H1 (cell line): ENCODE results near the gene SSUH2. TPM values are rescaled to one million over a fixed set of nuclear protein-coding genes. Genes with fewer than 3 reads are reported as not detected.

ENCODE experiments used
- CTCF ChIA-PET: fragments of 300-600 bp; sonication (Branson Sonifier 250); formaldehyde crosslinking; loops from one replicate; lab custom pipeline; 2021; ENCODE audit not compliant: partially characterized antibody; lab: Charles Lee
- POLR2A ChIA-PET: fragments of 300-600 bp; sonication (Branson Sonifier 250); formaldehyde crosslinking; loops from one replicate; lab custom pipeline; 2021; ENCODE audit warnings: inconsistent platforms; ENCODE audit not compliant: partially characterized antibody; lab: Charles Lee
- DNase-seq, 2 experiments: peaks; one replicate each; pipeline versions ENCODE4 v3.0.0 to v3.0.0-alpha.2; 2010 to 2022; ENCODE audit warnings: low spot score in 2 of 2, low read depth in 1 of 2, mixed read lengths in 1 of 2
- FAIRE-seq: peaks from 2 replicates; lab custom pipeline; 2011; peaks lifted over from hg19 to GRCh38; lab: Jason Lieb, UNC
- H2AFZ ChIP-seq: 2 replicates; pipeline ENCODE4 v1.8.1; 2012; ENCODE audit warnings: low read length, inconsistent platforms
- H2AK5ac ChIP-seq: 2 replicates; pipeline ENCODE4 v1.6.1; 2013; ENCODE audit warnings: low read depth, low read length
- H2BK120ac ChIP-seq: replicated peaks from 2 replicates; pipeline ENCODE3; 2013; ENCODE audit warnings: low read depth, low read length, inconsistent platforms
- H2BK12ac ChIP-seq: 2 replicates; pipeline ENCODE4 v1.6.1; 2013; ENCODE audit warnings: low read depth, low read length
- H2BK15ac ChIP-seq: 2 replicates; pipeline ENCODE4 v1.6.1; 2013; ENCODE audit warnings: low read length
- H2BK20ac ChIP-seq: 2 replicates; pipeline ENCODE4 v1.6.1; 2013; ENCODE audit warnings: low read length
- H2BK5ac ChIP-seq: 2 replicates; pipeline ENCODE4 v1.6.1; 2013; ENCODE audit warnings: low read depth, low read length
- H3K14ac ChIP-seq: 2 replicates; pipeline ENCODE4 v1.6.1; 2013; ENCODE audit warnings: inconsistent platforms; ENCODE audit not compliant: insufficient read length
- H3K18ac ChIP-seq: 2 replicates; pipeline ENCODE4 v1.6.1; 2013; ENCODE audit warnings: low read length; ENCODE audit errors: extremely low read depth
- H3K23ac ChIP-seq: 2 replicates; pipeline ENCODE4 v1.6.1; 2013; ENCODE audit warnings: inconsistent platforms; ENCODE audit not compliant: insufficient read length
- H3K23me2 ChIP-seq: 2 replicates; pipeline ENCODE4 v1.6.1; 2013; ENCODE audit warnings: low read depth, low read length
- H3K27ac ChIP-seq: 2 replicates; pipeline ENCODE4 v1.6.1; 2011; ENCODE audit warnings: low read depth, low read length, inconsistent platforms
- H3K27me3 ChIP-seq, 4 experiments: replicated peaks in 1 of 4; 1 replicate in 1 of 4; 2 replicates in 3 of 4; pipeline versions ENCODE4 v1.6.1 to v1.8.1; 2011 to 2013; ENCODE audit warnings: low read length in 3 of 4, mild to moderate bottlenecking in 3 of 4, inconsistent platforms in 2 of 4, mixed read lengths in 2 of 4, moderate library complexity in 1 of 4; ENCODE audit not compliant: control insufficient read depth in 3 of 4, insufficient read depth in 3 of 4; ENCODE audit errors: extremely low read depth in 1 of 4
- H3K36me3 ChIP-seq, 4 experiments: 2 replicates each; pipeline versions ENCODE4 v1.6.1 to v1.8.1; 2011 to 2013; ENCODE audit warnings: mild to moderate bottlenecking in 4 of 4, low read length in 3 of 4, moderate library complexity in 2 of 4, control low read depth in 1 of 4, inconsistent platforms in 1 of 4; ENCODE audit not compliant: insufficient read depth in 4 of 4, control insufficient read depth in 2 of 4
- H3K4ac ChIP-seq: replicated peaks from 2 replicates; pipeline ENCODE3; 2013; ENCODE audit warnings: low read length, low read depth, mixed read lengths, inconsistent platforms; ENCODE audit not compliant: insufficient read length
- H3K4me1 ChIP-seq, 4 experiments: replicated peaks in 1 of 4; 1 replicate in 1 of 4; 2 replicates in 3 of 4; pipeline versions ENCODE4 v1.6.1 to v1.8.1; 2011 to 2013; ENCODE audit warnings: low read length in 3 of 4, inconsistent platforms in 2 of 4, mixed read lengths in 1 of 4; ENCODE audit not compliant: insufficient read depth in 4 of 4, control insufficient read depth in 3 of 4
- H3K4me2 ChIP-seq, 2 experiments: 2 replicates each; pipeline versions ENCODE4 v1.6.1 to v1.8.1; 2011 to 2013; ENCODE audit warnings: low read depth in 2 of 2, low read length in 2 of 2, control low read depth in 1 of 2, inconsistent platforms in 1 of 2, mild to moderate bottlenecking in 1 of 2; ENCODE audit not compliant: insufficient read depth in 1 of 2
- H3K4me3 ChIP-seq, 4 experiments: fragments of 200-600, 300-600 bp in 1 of 4; sonication (generic), shearing (Covaris generic), sonication (Bioruptor Twin) in 1 of 4; 2 replicates each; pipeline versions ENCODE4 v1.5.1 to v1.8.1; 2011 to 2016; ENCODE audit warnings: low read length in 4 of 4, low read depth in 3 of 4, control low read depth in 2 of 4, inconsistent platforms in 2 of 4, mild to moderate bottlenecking in 2 of 4, mixed read lengths in 1 of 4, moderate library complexity in 1 of 4; ENCODE audit not compliant: insufficient read depth in 2 of 4; ENCODE audit errors: extremely low read depth in 1 of 4
- H3K56ac ChIP-seq: replicated peaks from 2 replicates; pipeline ENCODE3; 2013; ENCODE audit warnings: low read depth, mild to moderate bottlenecking, mixed read lengths, low read length, inconsistent platforms; ENCODE audit not compliant: insufficient read length
- H3K79me1 ChIP-seq: 2 replicates; pipeline ENCODE4 v1.6.1; 2013; ENCODE audit warnings: low read depth, low read length, control low read depth
- H3K79me2 ChIP-seq, 2 experiments: 2 replicates each; pipeline versions ENCODE4 v1.6.1 to v1.8.1; 2012 to 2013; ENCODE audit warnings: low read length in 2 of 2, mild to moderate bottlenecking in 2 of 2, inconsistent platforms in 1 of 2; ENCODE audit not compliant: insufficient read depth in 2 of 2, control insufficient read depth in 1 of 2
- H3K9ac ChIP-seq, 4 experiments: replicated peaks in 1 of 4; 1 replicate in 1 of 4; 2 replicates in 3 of 4; pipeline versions ENCODE4 v1.6.1 to v1.8.1; 2011 to 2013; ENCODE audit warnings: low read depth in 3 of 4, low read length in 3 of 4, control low read depth in 2 of 4, mild to moderate bottlenecking in 2 of 4, moderate library complexity in 2 of 4, inconsistent platforms in 1 of 4; ENCODE audit errors: extremely low read depth in 1 of 4
- H3K9me3 ChIP-seq, 2 experiments: 2 replicates each; pipeline versions ENCODE4 v1.6.1 to v1.8.1; 2012 to 2013; ENCODE audit warnings: mild to moderate bottlenecking in 2 of 2, moderate library complexity in 2 of 2, control low read depth in 1 of 2, inconsistent platforms in 1 of 2, low read depth in 1 of 2, low read length in 1 of 2, mixed read lengths in 1 of 2; ENCODE audit not compliant: insufficient read depth in 2 of 2
- H4K20me1 ChIP-seq, 2 experiments: replicated peaks in 1 of 2; 2 replicates each; pipeline versions ENCODE3 to v1.8.1; 2011 to 2013; ENCODE audit warnings: inconsistent platforms in 2 of 2, low read length in 2 of 2, mild to moderate bottlenecking in 1 of 2; ENCODE audit not compliant: insufficient read depth in 2 of 2, control insufficient read depth in 1 of 2
- H4K5ac ChIP-seq: 2 replicates; pipeline ENCODE4 v1.6.1; 2013; ENCODE audit warnings: low read length, low read depth, mixed read lengths, inconsistent platforms; ENCODE audit not compliant: insufficient read length
- H4K8ac ChIP-seq: 2 replicates; pipeline ENCODE4 v1.8.0; 2013; ENCODE audit warnings: mild to moderate bottlenecking, moderate library complexity, low read length, inconsistent platforms; ENCODE audit not compliant: insufficient read depth; ENCODE audit errors: extremely low read depth
- H4K91ac ChIP-seq: replicated peaks from 2 replicates; pipeline ENCODE3; 2013; ENCODE audit warnings: low read length, mixed read lengths, inconsistent platforms; ENCODE audit not compliant: insufficient read length
- BCL11A ChIP-seq, 2 experiments: IDR thresholded peaks; one replicate each; pipeline ENCODE4 v1.6.1; 2011; ENCODE audit warnings: low read depth in 2 of 2, low read length in 2 of 2, mild to moderate bottlenecking in 2 of 2
- EZH2 ChIP-seq: fragments of 200-600 bp; sonication (generic); IDR thresholded peaks from 2 replicates; pipeline ENCODE4 v1.7.1; 2012; ENCODE audit warnings: low read depth, mild to moderate bottlenecking, moderate library complexity, low read length, inconsistent platforms; ENCODE audit not compliant: severe bottlenecking
- GABPA ChIP-seq: IDR thresholded peaks from 2 replicates; pipeline ENCODE4 v1.6.1; 2011; ENCODE audit warnings: mild to moderate bottlenecking, low read length, moderate library complexity, borderline replicate concordance; ENCODE audit not compliant: insufficient read depth
- GTF2F1 ChIP-seq: IDR thresholded peaks from 2 replicates; pipeline ENCODE4 v1.6.1; 2012; ENCODE audit warnings: low read depth, low read length, improper control_type of control experiment, borderline replicate concordance
- HDAC2 ChIP-seq, 2 experiments: fragments of 300-600 bp in 1 of 2; sonication (generic) in 1 of 2; IDR thresholded peaks; 2 replicates each; pipeline ENCODE4 v1.6.1; 2011 to 2012; ENCODE audit warnings: low read depth in 2 of 2, low read length in 2 of 2, mild to moderate bottlenecking in 2 of 2, moderate library complexity in 2 of 2, borderline replicate concordance in 1 of 2, inconsistent platforms in 1 of 2
- JUND ChIP-seq: IDR thresholded peaks from 2 replicates; pipeline ENCODE4 v1.6.1; 2011; ENCODE audit warnings: mild to moderate bottlenecking, improper control_type of control experiment, low read length
- NANOG ChIP-seq: IDR thresholded peaks from 2 replicates; pipeline ENCODE4 v1.6.1; 2011; ENCODE audit warnings: low read length, low read depth, mild to moderate bottlenecking, inconsistent platforms; ENCODE audit not compliant: insufficient read depth, poor library complexity, severe bottlenecking
- NRF1 ChIP-seq: IDR thresholded peaks from 2 replicates; pipeline ENCODE4 v1.6.1; 2011; ENCODE audit warnings: mild to moderate bottlenecking, low read depth, low read length, improper control_type of control experiment
- POLR2A ChIP-seq, 2 experiments: IDR thresholded peaks; 1 replicate in 1 of 2; 2 replicates in 1 of 2; pipeline ENCODE4 v1.6.1; 2011; ENCODE audit warnings: low read depth in 2 of 2, low read length in 2 of 2, mild to moderate bottlenecking in 2 of 2; ENCODE audit errors: control extremely low read depth in 1 of 2
- RAD21 ChIP-seq, 2 experiments: IDR thresholded peaks in 1 of 2; conservative IDR thresholded peaks in 1 of 2; 2 replicates each; pipeline ENCODE4 v1.6.1; 2011; ENCODE audit warnings: low read depth in 2 of 2, low read length in 2 of 2, improper control_type of control experiment in 1 of 2, inconsistent platforms in 1 of 2, mild to moderate bottlenecking in 1 of 2, moderate library complexity in 1 of 2
- RNF2 ChIP-seq: fragments of 200-900, 300-1000 bp; sonication (generic); IDR thresholded peaks from 2 replicates; pipeline ENCODE4 v1.7.1; 2016; ENCODE audit warnings: borderline replicate concordance, low read depth, mild to moderate bottlenecking, antibody characterized with exemption, low read length; ENCODE audit not compliant: poor library complexity, severe bottlenecking; ENCODE audit errors: missing control alignments
- SIX5 ChIP-seq: IDR thresholded peaks from 2 replicates; pipeline ENCODE4 v1.6.1; 2011; ENCODE audit warnings: mild to moderate bottlenecking, low read depth, low read length
- SP2 ChIP-seq: IDR thresholded peaks from 2 replicates; pipeline ENCODE4 v1.6.1; 2012; ENCODE audit warnings: mild to moderate bottlenecking, low read length, inconsistent platforms
- TBP ChIP-seq: IDR thresholded peaks from 2 replicates; pipeline ENCODE4 v1.6.1; 2011; ENCODE audit warnings: low read depth, low read length, improper control_type of control experiment
- WGBS, 2 experiments: shearing (Covaris generic) in 1 of 2; methylation state at CpG; one replicate each; pipeline versions ENCODE4 v1.1.6 to v1.1.7; 2013 to 2015; ENCODE audit warnings: low lambda C conversion rate in 2 of 2, mixed read lengths in 2 of 2, inconsistent platforms in 1 of 2, low coverage in 1 of 2, missing lambda C conversion rate in 1 of 2; ENCODE audit not compliant: insufficient replicate concordance in 2 of 2, insufficient coverage in 1 of 2, insufficient read length in 1 of 2; ENCODE audit errors: extremely low coverage in 1 of 2, missing lambda C conversion rate in 1 of 2; 5-methylcytosine and 5-hydroxymethylcytosine counted together
- polyA plus RNA-seq, 7 experiments: library from polyadenylated mRNA; depleted of rRNA in 3 of 7; stranded (reverse) in 5 of 7; unstranded in 2 of 7; fragments of >200 nt in 5 of 7; fragments of 200-250 nt in 2 of 7; gene quantifications; 1 replicate in 5 of 7; 2 replicates in 1 of 7; 4 replicates in 1 of 7; pipeline versions ENCODE4 v1.2.1 to v1.2.3, GENCODE V29; 2011 to 2013; ENCODE audit warnings: missing spikeins in 2 of 7, mixed read lengths in 2 of 7
- total RNA-seq: library from RNA; stranded (reverse); fragmentation: NEBNext Ultra II Directional; extraction: Animal tissue kit (Norgen Biotek cat#: 25700); gene quantifications from 2 replicates; pipeline ENCODE4 v1.2.1, GENCODE V29; 2021

The SSUH2 gene
- total and polyA plus RNA-seq, 2 of the 8 experiments (the other 6 are each of a cell fraction or from before 2014, with no cell fraction given), result 0.62 to 0.69 TPM

DNA sequence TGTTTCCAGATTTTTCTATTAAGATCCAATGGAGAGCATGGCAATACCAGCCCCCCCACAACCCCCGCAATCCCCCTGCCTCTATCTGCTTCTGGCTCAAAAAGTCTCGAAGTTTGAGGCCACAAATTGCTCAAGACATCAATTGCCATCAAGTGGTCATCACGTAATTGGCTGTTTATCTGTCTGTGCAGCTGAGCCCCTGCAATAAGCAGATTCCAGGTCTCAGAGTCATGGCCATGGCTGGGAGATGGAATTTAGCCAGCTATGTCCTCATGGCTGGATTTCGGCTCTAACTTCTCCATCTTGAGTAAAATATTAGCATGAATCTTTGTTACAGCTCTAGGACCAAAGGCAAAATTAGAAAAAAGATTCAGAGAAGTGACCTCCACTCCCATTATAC, 22.7 kb downstream of the SSUH2 start:
- H3K23ac ChIP-seq, result no peak overlapping the region
- H4K20me1 ChIP-seq, result no peaks in the 10 kb centered on the region
- H4K5ac ChIP-seq, result no peak overlapping the region
- POLR2A ChIA-PET, result no interaction called here
- no peak overlapping the region for H3K9ac ChIP-seq
- H3K79me1 ChIP-seq, result no peaks in the 10 kb centered on the region
- no peak overlapping the region for H2BK12ac ChIP-seq
- no peaks in the 10 kb centered on the region for H3K36me3 ChIP-seq
- no peak overlapping the region for H2AFZ ChIP-seq
- no peak overlapping the region for H2BK15ac ChIP-seq
- no peak overlapping the region for H2AK5ac ChIP-seq
- H3K4ac ChIP-seq, result no peak overlapping the region
- peaks cover 0 to 10% (median 3%) of the 10 kb centered on the region in 4 experiments; a peak in 5 of 7 replicates for H3K4me1 ChIP-seq
- H3K27ac ChIP-seq, result no peak overlapping the region
- 92% methylated on average over 4 of the region's 4 CpGs; no CpG with 5 or more reads in 1 of the 2 experiments for WGBS, 2 experiments
- H4K91ac ChIP-seq, result no peak overlapping the region
- no peak overlapping the region for H2BK120ac ChIP-seq
- no peak overlapping the region for H3K4me3 ChIP-seq
- CTCF ChIA-PET, result interaction anchor here (0.8 to 2.0 kb wide), 23 partner anchors 11 to 262 kb away, joined by 3 to 12 read pairs (median 4); no protein-coding TSS in a partner anchor
- 0 out of 4 replicates have a peak, but pooled peaks cover 0 to 4% of the 10 kb centered on the region in 2 experiments for H3K9me3 ChIP-seq
- H3K14ac ChIP-seq, result no peak overlapping the region
- H2BK5ac ChIP-seq, result no peak overlapping the region
- H3K27me3 ChIP-seq, result no peaks in the 10 kb centered on the region
- DNase-seq (no peak), FAIRE-seq (no peak)
- no peak overlapping the region for H3K4me2 ChIP-seq
- H3K18ac ChIP-seq, result no peak overlapping the region
- no peak overlapping the region for H4K8ac ChIP-seq
- H3K56ac ChIP-seq, result no peak overlapping the region
- H3K23me2 ChIP-seq, result no peaks in the 10 kb centered on the region
- no peaks in the 10 kb centered on the region for H3K79me2 ChIP-seq
- H2BK20ac ChIP-seq, result no peak overlapping the region
- TF ChIP-seq NRF1 (no peak), NANOG (no peak), RAD21 (IDR thresholded peaks at IDR 0.05 in 1 of 2, conservative IDR thresholded peaks at IDR 0.05 in 1 of 2; ENCODE audit: low read depth in 2 of 2, low read length in 2 of 2) (no peak), JUND (no peak), EZH2 (no peak), SIX5 (no peak), RNF2 (no peak), BCL11A (IDR thresholded peaks at IDR 0.05; ENCODE audit: low read depth in 2 of 2, low read length in 2 of 2) (no peak), POLR2A (IDR thresholded peaks at IDR 0.05; ENCODE audit: control extremely low read depth in 1 of 2, low read depth in 2 of 2, low read length in 2 of 2) (no peak), GABPA (no peak), TBP (no peak), HDAC2 (IDR thresholded peaks at IDR 0.05; ENCODE audit: borderline replicate concordance in 1 of 2, low read depth in 2 of 2, low read length in 2 of 2) (no peak), GTF2F1 (no peak), SP2 (no peak)
